ENCODE measurements around the gene MMP21.

MMP21 gene

DNA sequence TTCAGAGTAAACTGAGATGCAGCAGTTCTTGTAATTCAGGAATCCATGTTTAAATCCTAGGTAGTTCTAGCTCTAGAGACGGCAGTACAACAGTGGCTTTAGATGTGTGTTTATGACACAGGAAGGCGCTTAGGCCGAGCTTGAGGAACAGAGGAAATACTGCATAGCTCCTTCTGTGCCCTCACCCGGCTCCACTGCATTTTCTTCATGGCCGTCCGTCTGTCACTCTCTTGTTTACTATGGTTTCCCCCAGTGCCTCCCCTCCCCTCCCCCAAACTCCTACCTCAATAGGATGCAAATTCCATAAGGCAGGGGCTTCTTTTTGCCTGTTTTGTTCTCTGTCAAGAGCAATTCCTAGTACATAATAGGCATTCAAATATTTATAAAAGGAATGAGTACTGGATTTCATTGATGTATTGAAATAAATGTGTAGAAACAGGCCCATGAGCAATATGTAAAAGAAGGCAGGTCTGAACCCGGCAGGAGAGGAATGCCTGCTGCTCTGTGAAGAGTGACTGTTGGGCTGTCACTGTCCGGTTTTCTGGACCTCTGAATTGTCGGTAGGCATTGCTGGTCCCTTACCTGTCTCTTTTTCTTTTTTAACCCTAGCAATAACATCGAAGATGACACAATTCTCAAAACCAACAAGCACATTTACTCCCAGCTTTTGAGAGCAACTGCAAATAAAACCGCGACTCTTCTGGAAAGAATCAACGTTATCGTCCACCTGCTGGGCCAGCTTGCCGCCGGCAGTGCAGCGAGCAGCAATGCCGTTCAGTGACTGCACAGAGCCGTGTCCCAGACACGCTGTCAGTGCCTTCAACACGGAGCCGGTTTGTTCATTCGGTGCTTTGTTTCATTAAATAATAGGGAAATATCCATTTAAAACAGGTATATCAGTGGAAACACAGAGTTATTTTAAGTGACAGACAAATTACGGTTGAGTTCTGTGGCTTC, 12.7 kb downstream of the MMP21 start:
- DNase-seq: no peak

DNA sequence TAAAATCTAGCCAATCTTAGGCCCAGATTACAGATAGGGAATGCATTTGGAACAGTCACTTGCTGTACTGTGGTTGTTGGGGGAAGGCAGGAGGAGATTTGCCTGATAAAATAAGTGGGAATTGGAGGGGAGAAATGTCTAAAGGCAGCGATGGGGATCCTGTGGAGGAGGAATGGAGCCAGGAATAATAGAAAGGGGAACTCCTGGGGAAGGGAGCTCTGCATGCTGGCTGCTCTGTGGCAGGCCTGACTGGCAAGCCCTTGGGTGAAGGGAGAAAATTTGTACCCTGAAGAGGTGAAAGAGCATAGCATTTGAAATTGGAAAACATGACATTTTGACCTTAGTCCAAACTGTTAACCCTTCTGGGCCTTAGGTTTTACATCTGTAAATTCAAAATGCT, 13.7 kb downstream of the MMP21 start:
- no peak for DNase-seq

DNA sequence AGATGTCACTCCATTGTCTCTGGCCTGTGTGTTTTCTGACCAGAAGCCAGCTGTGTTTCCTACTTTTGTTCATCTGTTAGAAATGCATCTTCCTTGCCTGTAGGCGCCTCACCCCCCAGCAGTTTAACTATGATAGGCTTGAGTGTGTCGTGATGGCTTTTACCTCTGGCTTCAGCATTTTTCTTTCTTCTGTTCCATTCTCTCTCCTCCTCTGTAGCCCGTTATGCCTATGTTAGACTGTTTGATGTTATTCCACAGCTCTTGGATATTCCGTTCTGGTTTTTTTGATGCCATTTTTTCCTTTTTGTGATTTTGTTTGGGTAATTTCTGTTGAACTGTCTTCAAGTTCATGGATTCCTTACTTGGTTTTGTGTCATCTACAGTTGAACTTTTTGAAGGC, 17.9 kb downstream of the MMP21 start:
- no peak for DNase-seq

DNA sequence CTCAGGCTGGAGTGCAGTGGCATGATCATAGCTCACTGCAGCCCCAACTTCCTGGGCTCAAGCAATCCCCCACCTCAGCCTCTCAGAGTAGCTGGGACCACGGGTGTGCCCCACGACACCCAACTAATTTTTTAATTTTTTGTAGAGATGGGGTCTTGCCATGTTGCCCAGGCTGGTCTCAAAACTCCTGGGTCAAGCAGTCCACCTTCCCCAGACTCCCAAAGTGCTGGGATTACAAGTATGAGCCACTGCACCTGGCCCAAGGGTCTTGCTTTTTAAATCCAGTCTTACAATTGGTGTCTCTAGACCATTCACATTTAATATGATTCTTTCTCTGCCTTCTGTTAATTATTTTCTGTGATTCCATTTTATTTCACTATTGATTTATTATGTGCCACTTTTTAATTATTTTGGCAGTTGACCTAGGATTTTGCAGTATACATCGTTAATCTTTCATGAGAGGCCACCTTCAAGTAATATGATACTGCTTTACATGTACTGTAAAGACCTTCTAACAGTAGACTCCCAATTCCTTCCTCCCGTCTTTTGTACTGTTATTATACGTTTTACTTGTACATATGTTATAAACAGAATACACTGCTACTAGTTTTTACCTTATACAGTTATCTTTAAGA, 18.7 kb downstream of the MMP21 start:
- DNase-seq: no peak

DNA sequence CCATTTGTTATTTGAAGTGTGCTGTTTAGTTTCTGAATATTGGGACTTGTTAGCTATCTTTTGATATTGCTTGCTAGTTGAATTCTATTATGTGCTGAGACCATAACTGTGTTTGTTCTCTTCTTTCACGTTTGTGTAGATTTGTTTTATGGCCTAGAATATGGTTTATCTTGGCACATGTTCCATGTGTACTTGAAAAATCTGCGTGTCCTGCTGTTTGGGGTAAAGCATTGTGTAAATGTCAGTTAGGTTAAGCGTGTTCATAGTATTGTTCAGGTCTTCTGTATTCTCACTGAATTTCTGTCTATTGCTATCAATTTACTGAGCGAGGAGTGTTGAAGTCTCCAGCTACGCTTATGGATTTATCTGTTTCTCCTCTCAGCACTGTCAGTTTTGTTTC, 19.4 kb downstream of the MMP21 start:
- DNase-seq: no peak

DNA sequence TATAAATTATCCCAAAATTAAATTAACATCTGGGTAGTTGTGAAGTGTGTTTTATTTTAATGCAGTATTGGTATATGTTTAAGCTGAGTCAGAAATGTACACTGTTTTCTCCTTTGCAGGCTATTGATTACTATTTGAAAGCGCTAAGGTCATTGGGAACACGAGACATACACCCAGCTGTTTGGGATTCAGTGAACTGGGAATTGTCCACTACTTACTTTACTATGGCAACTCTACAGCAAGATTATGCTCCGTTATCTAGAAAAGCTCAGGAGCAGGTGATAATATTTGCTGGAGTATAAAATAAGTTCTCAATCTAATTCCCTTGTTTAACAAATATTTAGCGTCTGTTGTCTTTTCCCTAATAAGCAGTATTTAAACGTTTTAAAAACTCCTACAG, 28.2 kb downstream of the MMP21 start:
- no peak for DNase-seq

DNA sequence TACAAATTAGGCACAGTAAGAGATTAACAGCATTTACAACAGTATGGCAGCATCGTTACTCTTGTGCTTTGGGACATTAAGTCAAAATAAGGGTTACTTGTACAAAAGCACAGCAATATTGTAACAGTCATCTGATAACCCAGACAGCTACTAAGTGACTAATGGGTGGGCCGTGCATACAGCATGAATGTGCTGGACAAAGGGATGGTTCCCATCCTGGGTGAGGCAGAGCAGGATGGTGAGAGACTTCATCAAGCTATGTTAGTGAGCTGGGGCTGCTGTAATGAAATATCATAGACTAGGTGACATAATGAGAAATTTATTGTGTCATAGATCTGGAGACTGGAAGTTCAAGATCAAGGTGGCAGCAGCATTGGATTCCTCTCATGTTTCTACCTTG, 30.7 kb downstream of the MMP21 start:
- DNase-seq: no peak

DNA sequence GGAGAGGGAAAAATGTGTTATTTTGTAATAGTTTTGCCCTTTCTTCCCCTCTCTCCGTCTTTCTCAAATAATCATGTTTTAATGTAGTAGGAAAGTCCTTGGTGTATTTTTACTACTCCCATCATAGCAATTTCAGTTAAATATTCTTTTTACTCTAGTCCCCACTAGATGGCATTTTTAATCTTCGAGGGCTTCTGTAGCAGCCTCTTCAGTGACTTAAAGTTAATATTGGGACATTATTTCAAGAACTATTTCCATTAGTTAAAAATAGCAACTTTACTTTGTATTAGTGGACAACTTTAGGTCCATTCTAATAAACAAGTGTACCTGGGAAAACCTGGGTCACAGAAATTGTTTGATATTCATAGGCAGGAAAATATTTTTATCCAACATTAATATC, 33.2 kb downstream of the MMP21 start:
- no peak for DNase-seq

DNA sequence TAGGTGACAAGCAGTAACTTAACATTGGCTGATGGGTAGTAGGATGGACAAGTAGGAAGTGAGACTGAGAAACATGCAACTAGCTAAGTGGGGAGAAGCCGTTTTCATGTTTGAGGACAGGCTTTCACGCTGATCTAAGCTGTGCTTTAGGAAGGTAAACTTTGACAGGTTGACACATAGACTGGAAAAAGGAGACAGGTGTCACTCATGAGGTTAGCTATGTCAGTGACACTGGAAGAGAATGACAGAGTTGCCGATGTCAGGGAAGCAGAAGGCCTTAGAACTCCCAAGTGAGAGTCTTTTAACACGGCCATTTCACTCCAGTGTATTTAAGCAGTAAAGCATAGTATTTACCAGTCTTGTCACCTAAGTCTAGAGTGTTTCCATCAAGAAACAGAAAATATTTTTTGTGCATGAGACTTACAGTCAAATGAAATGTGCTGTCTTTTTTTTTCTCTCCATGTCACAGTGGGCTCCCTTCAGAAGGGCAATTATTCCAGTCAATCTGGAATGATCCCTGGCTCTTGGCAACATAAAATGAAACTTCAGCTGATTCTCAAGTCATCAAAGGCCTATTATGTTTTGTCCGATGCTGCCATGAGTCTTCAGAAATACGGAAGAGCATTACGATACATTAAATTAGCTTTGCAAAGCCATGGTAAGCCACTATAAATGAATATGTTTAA, 35.5 kb downstream of the MMP21 start:
- DNase-seq: no peak

DNA sequence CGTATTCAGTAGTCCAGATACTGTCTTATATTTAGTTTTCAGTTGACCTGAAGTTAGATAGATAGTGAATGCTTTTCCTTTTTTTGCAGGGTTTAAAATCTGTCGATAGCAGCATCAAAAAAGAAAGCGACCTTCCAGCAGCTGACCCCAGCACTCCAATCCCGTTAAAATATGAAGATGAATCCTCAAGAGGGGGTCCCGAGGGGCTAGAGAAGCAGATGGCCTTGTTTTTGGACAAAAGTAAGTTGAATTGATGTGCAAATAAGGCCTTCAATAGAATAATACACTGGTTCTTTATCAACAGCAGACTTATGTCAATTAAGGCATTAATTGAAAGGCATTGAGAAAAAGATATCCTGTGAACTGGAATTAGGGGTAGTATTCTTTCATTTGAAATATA, 37.4 kb downstream of the MMP21 start:
- no peak for DNase-seq

DNA sequence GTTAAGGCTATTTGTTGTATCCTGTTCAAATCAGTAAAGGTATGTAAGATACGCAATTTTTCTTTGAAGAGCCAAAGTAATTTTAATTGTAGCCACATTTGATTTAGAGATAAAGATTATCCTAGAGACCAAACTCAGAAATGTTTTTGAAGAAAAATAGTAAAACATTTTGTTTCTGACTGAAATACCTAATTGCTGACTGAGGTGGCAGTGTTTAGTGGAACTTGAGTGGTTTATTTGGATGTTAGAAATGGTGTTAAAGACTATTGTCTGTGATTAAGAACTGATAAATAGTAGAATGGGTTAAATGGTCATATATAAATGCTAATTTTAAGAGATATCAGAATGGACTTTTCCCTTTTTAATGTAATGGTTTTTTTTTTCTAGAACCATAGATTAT, 40.8 kb downstream of the MMP21 start:
- DNase-seq: no peak

DNA sequence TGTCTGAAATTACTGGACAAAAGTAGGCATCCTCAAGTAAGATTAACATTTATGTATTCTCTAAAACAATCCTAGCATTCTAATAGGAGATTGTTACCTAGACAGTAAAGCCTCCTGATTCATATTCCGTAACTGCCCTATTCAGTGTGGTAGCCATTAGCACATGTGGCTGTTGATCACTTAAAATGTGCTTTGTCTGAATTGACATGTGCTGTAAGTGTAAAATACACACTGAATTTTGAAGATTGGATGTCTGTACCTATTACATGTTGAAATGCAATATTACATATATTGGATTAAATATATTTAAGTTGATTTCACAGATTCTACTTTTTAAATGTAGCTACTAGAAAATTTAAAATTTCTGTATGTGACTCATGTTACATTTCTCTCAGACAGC, 41.5 kb downstream of the MMP21 start:
- DNase-seq: no peak

DNA sequence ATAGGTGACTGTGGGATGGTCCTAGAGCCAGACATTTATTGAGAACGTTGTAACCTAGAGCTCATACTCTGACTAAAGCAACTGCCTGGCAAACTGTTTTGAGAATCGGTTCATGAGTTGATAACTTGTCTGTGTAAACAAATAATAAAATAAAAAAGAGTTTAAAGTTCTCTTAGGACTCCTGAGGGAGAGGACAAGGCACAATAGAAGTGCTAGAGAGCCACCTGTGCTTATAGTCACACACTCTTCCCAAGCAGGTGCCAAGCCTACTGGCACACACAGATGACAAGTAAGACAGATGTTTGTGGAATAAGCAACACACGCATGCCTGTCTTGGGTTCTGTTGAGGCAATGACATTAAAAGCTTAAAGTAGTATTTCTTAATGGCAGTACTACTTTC, 48.2 kb downstream of the MMP21 start:
- no peak for DNase-seq

DNA sequence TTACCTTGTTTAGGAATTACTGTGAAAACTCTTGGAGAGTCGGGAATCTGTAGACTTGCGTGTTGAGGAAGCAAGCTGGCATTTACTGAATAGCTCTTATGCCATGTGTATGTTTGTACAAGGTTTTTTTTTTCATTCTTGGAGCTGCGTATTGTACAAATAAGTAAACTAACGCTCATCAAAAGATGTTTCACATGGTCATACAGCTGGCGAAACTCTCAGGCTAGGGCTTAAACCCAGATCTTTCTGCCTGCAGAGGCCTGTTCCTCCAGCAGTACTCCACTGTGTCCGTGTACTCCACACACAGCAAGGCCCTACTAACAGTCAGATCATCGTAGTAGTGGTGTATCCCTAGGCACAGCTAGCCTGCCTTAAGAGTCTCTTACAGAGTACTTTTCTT, 48.7 kb downstream of the MMP21 start:
- no peak for DNase-seq

DNA sequence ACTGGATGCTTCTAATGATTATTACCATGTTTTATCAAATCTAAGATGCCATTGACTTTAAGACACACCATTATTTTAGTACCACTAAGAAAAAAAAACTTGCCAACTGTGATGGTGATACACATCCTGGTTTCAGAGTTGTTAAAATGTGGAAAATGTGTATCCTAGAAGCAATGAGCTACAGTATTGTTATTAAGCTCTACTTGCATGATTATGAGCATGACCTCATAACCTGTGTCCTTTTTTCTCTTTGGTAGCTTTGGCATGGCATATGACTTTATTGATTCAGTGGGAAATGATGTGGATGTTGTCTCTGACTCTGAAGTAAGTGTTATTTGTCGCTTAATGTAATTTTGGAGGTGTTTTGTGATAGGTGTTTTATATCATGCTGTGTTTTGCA, 52.8 kb downstream of the MMP21 start:
- no peak for DNase-seq

DNA sequence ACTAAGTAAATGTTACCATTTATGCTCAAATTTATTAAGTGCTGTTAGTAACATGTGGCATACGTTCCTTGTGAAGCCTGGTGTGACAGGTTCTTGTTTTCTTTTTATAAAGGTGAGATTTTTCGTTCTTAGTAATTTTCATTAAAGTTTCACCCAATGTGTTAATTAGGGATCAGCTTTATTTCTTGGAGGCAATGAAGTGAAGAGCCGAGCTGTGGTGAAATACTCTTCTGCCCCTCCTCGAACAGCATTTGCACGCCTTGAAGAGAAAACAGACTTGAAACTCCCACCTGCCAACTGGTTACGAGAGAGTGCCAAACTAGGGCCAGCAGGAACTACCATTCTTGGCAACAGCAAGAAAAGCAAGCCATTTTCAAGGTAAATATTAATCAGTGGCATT, 54.6 kb downstream of the MMP21 start:
- no peak for DNase-seq

DNA sequence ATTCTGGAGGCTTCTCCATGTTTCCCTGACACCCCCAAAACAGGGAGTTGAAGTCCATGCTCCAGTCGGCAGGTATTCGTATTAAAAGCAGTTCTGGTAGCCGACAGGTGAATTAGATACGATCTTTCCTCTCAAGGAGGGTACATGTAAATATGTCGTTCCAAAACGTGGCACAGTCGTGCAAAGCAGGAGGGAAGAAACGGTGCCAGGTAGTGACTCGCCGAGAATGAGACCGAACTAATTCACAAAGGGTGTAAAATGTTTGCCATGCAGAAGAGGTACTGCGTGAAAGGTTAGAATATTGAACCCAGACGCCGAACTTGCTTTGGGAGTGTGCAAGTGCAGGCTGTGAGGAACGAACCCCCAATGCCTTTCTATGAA, 55.6 kb downstream of the MMP21 start:
- no peak for DNase-seq

DNA sequence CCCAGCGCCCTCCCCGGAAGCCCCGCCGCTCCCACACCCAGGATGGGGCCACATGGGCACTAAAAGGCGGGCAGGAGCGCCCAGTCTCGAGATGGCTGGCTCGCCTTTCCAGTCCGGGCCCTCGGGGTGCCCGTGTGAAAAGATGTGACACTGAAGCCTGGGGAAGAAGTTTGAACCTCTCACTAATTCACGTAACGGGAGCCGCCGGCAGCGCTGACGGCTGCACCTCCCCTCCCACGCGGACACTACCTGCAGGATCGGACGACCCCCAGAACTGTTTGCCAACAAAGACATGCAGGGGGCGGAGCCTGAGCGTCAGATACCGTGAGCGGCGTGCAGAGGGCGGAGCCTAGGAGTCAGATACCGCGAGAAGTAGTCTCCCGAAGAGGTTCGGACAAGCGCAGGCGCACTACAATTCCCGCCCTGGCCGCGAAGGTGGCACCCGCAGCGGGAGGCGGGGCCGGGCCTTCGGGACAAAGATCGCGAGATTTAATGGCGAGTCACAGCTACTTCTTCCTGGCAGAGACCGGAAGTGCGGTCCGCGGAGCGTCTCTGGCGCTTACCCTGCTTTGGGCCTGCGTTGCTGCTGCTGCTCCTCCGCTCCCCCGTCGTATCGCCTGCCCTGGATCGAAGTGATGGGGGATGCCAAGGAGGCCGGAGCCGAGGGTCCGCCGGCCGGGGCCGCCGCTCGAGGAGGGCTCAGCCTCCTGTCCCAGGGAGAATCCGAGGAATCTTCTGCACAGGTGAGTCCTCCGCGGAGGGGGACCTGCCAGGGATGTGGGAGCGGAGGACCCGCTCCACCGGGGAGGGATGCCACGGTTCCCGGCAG, 56.2 kb downstream of the MMP21 start, which contains the start of gene EDRF1:
Gene EDRF1, plus strand, starts transcription at position 537 of the 829 bp plus-strand sequence. Its CDS starts 99 bp downstream, at position 636.
- peak; percentile 99 for DNase-seq

All from activated CD4-positive, alpha-beta T cell treated with anti-CD3 and anti-CD28 coated beads, Interleukin-2, amount 50 U/mL, for 16 hours (primary cell).